HG02884 (cell line): ENCODE data around the gene ATXN7L1.
"Not testable (repeated sequence)": the region's sequence is repeated elsewhere in the genome, so short reads cannot be mapped to it uniquely, and the experiment has no call there.

Experiments used
- ATAC-seq: cut with Tn5 transposase; IDR thresholded peaks from one replicate; pipeline ENCODE4 v1.9.1; 2021; ENCODE audit warnings: mild to moderate bottlenecking, moderate library complexity; ENCODE audit not compliant: unreplicated experiment

Gene ATXN7L1

DNA sequence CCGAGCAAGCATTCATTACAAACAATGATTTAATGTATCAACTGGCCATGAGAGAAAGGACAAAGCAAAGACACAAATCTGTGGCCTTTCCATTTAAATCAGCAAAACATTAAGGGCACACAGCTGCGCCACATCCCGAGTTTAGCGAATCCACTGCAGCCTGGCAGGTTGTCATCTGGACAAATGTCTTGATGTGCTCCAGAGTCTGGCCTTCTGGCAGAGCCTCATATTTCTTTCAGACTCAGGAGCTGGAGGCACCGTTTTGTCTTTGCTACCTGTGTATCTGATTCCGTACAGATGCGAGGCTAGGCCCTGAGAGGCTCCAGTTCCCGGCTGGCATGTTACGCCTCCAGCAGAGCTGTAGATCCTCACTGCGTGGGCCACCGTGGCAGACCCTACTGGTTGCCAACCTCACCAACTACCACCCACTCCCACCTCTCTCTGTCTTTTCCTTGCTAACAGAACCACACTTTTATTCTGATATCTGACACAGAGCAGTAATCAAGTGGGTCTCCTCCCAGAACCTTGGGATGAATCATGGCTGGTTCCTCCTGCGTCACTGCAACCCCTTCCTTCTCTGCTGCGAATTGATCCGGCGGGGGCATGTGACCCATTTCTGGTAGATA is 254.2 kb downstream of the ATXN7L1 start:
- ATAC-seq, result no peak

DNA sequence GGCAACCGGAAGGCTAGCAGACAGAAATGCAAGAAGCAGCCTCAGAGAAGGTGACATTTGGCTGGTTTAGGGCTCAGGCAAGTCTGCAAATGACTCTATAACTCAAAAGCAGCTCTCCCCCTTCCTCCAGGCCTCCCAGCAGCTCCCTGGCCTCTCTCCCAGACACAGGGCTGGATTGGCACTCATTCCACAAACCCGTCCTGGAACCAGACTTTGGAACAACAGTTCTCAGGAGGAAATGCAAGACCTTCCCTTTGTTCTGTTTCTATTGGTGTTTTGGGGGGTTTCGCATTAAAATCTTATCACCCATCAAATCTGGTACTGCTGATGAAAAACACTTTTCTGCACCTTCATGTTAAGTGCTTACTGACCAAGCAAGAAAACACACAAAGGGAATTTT is 254.8 kb downstream of the ATXN7L1 start:
- ATAC-seq, result no peak

DNA sequence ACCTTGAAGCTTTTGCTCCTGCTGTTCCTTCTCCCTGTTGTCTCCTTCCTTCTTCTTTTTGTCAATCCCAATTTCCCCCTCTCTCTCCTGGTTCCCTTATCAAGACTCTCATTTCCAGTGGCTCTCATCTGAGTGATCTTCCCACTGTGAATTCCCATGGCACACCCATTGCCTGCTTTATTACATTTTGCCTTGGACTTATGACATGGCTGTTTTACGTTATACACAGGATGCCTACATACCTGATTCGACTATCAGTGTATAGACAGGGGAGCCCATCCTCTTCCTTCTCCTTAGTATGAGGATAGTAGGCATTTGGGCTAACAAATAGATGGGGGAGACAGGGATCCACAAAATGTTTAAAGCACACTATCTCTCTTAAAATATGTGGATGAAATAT is 255.2 kb downstream of the ATXN7L1 start:
- no peak for ATAC-seq

DNA sequence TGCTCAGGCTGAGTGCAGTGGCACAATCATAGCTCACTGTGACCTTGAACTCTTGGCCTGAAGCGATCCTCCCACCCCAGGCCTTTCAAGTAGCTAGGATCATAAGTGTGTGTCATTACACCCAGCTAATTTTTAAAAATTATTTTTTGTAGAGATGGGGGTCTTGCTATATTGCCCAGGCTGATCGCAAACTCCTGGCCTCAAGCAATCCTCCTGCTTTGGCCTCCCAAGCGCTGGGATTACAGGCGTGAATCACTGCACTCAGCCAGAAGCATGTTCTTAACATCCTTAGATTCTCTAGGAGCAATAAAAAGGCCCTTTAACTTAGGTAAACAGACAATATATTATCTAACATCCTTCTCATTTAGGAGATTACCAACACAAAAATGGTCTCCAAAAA is 256.8 kb downstream of the ATXN7L1 start:
- ATAC-seq, result no peak

DNA sequence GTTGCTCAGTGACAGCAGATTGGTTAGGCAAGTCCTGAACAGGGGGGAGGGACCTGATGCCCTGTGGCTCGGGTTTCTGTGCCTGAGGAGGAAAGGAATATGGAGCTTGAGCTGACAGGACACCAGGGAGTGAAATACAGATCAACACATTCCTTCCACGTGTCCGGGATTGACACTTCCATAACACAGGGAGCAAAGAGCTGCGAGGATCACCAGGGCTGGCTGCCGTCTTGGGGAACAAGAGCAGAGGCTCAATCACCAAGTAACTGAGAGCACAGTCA is 258.4 kb downstream of the ATXN7L1 start:
- ATAC-seq, result no peak

DNA sequence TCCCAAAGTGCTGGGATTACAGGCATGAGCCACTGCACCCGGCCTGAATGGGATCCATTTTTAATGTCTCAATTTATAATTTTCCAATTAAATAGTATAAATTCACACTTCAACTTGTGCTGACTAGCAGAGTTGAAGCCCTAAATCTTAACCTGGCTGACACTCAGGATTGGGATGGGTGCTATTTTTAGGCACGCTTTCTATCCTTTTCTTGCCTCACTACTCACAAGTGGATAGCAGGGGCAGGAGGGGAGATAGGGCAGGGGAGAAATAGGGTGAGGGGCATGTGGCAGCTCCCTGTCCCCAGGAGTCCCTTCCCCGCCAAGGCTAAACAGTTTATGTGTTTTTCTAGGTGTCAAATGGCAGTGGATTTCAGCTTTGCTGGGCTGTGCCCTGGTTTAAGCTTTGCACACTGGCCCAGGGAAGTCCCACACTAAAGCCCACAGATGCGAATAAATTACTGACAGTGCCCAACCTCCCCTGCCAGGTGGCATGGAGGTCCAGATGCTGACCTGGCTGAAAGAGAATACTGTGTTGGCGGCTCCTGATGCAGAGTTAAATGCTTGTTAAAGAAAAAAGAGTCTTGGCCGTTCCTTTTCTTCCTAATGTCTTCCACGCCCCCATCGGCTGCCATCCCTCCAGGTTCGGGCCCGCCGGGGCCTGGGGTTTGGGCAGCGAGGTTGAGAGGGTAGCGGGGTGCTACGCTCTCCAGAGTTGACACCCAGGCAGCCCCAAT is 259.0 kb downstream of the ATXN7L1 start:
- no peak for ATAC-seq

DNA sequence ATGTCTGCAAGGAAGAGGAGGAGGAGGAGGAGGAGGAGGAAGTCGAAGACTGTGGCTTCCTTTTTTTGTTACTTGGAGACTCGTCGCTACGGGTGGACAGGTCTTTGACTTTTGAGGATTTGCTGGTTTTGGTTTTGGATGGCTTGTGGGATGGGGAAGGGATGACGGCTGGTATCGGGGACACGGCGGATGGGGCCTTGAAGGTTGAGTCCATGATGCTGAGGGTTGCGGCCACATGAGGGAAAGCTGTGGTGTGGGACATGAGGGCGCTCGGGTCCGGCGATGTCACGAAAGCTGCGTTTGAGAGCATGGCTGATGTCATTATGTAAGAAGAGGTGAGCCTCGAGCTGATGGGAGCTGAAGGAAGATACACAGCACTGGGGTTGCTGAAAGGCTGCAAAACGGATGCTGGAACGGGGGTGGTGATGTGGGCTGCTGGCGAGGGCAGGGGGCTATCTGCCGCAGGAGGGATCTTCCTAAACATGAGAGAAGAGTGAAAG is 262.0 kb downstream of the ATXN7L1 start:
- ATAC-seq, result no peak

DNA sequence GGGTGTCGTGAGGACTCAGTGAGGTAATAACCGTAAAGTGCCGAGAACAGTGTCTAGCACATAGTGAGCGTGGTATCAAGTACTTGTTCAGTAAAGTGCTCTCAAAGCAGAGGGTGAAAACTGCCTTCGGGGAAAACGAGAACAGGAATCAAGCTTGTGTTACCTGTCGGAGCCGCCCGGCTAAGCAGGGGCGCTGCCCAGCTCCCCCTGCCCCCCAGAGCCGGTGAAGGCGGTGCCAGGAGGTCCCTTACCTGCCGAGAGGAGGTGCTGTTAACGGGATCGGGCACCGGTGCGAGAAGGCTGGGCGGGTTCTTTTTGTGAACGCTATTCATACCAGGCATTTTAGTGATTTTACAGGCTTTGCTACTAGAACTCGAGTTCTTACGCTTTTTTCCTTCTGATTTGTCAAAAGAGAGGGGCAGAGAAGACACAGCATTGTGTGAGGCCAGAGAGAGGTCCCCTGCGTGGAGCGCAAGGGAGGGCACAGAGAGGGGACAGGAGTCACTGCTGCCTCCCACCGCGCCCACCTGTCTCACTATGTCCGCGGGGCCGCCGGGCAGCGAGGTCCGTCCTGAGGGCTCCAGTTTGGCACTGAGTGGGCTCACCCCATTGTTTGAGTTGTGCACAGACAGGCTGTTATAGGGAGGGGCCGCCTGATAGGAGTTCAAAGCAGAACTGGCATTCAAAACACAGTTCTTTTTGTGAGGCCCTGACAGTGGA is 262.6 kb downstream of the ATXN7L1 start:
- ATAC-seq, result no peak

DNA sequence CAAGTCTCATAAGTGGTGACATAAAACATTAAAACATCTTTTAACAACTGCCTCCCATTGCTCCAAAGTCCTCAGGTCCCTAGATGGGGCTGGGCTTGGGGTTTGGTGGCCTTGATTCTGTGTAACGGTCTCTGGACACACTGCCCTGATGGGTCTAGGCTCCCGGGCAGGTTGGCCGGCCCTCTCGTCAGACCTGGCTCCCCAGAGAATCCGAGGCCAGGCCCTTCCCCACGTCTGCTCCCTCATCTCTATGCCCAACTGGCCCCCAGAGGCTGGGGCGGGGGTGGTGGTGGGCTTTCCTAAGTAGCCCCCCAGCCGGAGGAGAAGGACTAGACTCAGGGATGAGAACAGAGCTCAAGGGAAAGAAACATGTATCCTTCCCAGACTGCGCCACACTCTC is 263.6 kb downstream of the ATXN7L1 start:
- ATAC-seq, result no peak

DNA sequence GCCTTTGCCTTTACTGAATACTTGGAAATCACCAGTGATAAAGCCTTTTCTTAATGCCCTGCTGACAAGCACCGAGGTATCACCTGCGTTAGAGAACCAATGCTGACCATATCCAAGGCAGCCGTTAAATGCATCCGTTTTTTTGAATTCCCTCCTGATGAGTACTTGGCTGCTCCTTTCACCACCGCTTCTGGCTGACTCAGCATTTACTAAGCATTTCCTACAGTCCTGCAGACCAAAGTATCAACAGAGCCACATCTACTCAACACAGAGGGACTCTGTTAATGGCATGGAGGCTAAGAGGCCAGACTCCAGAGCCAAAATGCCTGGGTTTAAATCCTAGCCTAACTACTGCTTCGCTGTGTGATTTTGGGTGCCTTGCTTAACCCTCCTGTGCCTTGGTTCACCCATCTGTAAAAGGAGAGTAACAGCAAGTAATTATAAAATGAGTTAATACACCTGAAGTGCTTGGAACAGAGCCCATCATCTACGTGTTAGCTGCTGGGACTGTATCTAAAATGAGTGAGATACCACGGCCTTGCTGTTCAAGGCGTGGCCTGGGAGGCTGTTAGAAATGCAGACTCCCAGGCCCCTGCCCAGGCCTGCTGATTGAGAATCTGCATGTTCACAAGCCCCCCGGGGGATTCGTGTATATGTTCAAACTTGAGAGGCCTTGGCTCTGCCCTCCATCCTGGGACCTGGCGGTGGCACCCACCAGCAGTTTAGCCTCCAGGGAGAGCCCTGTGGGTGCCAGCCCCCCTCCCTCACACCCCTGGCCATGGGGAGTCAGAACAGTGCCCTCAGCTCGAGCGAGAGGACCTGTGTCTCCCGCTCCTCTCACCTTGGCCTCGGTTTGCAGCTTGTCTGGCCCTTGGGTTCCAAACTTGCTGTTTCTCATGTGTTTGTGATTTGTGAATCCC is 264.3 kb downstream of the ATXN7L1 start:
- no peak for ATAC-seq

DNA sequence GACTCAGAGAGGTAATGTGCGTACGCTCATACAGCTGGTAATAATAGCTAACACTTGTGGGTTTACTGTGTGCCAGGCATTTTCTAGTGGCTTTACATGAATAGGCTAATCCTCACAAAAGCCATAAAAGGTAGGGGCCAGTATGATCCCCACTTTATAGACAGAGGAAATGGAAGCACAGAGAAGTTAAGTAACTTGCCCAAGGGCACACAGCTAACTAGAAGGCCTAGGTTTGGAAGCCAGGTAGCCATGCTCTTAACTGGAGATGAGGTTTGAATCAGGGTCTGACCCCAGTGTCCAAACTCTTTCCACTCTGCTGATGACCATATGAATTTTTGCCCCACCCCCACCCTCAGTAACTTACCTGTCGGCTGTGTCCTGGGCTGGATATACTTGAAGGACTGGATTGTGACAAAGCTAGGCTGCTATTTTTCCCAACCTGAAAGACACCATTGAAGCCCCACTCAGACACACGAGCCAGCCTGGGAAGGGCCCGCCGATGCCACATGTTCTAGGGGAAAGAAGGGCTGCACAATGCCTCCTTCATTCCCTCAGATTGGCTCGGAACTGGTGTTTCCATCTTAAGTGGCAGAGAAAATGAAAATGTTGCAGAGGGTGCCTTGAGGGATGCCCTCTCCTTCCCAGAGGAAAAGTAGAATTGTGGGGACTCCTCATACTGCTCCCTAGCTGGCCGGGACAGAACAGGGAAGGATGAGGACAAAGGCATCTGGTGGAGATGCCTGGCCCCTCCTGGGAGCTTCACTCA is 266.1 kb downstream of the ATXN7L1 start:
- no peak for ATAC-seq

DNA sequence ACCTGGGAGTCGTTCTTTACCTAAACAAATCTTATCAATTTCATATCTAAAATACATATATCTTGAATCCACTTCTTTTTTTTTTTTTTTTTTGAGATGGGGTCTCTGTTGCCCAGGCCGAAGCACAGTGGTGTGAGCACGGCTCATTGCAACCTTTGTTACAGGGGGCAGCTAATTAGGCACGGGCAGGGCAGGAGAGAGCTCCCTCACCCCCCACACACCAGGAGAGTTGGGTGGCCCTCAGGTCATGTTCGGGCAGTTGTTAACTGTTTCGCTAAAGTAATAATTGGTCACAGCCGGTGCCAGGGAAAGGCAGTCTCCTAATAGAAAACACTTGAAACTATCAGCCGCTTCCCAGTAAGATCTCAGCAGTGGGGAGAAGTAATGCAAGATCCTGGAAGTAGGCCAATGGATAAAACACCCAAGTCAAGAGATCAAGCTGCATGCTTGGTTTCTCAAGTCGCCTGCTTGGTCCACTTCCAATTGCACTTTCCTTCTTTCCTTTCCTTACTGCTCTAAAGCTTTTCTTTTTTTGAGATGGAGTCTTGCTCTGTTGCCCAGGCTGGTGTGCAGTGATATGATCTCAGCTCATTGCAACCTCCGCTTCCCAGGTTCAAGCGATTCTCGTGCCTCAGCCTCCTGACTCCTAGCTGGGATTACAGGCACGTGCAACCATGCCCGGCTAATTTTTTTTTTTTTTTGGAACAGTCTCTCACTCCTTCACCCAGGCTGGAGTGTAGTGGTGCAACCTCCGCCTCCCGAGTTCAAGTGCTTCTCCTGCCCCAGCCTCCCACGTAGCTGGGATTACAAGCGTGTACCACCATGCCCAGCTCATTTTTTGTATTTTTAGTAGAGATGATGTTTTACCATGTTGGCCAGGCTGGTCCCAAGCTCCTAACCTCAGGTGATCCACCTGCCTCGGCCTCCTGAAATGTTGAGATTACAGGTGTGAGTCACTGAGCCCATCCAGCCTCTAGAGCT is 273.8 kb downstream of the ATXN7L1 start:
- no peak for ATAC-seq

DNA sequence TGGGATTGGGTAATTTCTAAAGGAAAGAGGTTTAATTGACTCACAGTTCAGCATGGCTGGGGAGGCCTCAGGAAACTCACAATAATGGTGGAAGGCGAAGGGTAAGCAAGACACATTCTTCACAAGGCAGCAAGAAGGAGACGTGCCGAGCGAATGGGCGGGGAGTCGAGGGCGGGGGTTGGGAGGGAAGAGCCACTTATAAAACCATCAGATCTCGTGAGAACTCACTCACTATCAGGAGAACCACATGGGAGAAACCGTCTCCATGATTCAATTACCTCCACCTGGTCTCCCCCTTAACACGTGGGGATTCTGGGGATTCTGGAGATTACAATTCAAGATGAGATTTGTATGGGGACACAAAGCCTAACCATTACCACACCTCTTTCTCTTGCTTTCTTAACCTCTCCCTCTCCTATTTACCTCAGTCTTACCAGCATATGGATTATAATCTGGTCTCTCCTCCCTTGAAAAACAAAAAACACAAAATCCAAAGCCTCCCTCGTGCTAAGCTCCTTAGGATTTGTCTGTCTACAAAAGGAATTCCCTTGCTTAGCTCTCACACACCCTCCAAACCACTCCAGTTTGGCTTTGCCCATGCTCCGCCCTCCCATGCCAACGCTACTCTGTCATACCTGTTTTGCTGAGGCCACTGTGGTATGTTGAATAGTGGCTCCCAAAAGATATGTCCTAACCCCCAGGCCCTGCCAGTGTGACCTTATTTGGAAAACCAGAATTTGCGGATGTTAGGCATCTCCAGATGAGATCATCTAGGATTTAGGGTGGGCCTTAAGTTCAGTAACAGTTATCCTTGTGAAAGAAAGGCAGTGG is 275.5 kb downstream of the ATXN7L1 start:
- ATAC-seq, result no peak

DNA sequence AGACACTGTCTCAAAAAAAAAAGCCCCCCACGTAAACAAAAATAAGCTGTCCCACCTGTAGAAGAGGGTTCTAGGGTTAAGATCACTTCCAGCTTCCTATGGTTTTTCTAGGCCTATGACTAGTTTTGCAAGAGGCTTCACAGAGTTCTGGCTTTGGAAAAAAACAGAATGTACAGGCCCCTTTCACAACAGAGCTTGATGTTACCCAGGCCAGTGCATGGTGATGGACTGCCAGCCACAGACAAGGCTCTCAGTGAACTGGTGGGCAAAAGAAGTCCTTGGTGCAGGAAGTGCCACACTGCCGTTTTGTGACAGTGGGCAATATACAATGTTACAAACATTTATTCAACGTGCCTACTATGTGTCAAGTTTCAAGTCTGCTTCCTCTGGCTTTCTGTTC is 276.8 kb downstream of the ATXN7L1 start:
- no peak for ATAC-seq

DNA sequence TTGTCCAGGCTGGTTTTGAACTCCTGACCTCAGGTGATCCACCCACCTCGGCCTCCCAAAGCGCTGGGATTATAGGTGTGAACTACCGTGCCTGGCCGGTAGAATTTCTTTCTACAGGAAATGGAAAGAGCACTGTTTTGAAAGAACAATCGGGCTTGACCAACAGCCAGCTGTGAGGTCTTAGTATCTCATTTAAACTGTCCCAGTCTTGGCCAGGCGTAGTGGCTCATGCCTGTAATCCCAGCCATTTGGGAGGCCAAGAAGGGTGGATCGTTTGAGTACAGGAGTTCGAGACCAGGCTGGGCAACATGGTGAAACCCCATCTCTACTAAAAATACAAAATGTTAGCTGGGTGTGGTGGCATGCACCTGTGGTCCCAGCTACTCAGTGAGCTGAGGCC is 277.3 kb downstream of the ATXN7L1 start:
- ATAC-seq, result not testable (repeated sequence)

DNA sequence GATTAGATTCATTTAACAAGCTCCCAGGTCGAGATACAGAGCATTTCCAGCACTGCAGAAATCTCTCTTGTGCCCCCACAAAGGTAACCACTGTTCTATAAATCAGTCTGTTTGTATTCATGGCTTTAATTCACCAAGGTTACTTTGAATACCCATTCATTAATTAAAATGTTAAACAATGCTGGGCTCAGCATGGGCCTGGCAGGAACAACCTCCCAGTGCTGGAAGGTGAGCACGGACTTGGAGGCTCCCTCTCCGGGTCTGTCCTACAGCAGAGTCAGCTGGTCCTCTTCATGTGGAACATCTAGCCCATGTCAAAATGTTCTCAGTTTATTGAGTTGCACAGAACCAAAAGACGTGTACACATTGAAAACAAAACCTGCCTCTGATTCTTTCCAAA is 279.5 kb downstream of the ATXN7L1 start:
- no peak for ATAC-seq

DNA sequence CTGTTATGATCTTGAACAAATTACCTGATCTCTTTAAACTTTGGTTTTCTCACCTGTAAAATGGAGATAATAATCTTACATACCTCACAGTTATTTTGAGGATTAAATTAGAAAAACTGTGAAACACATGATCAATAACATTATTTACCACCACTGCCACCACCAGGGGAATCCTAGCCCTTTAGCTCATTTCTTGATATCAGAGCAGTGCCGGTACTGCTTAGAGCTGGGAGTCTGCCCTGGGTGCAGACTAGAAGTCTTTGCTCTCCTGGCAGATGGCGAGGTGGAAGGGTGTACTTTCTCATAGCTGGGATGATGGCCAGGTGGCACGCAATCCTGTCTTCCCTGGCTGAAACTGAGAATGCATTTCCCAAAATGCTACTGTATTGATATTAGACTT is 282.4 kb downstream of the ATXN7L1 start:
- ATAC-seq, result no peak

DNA sequence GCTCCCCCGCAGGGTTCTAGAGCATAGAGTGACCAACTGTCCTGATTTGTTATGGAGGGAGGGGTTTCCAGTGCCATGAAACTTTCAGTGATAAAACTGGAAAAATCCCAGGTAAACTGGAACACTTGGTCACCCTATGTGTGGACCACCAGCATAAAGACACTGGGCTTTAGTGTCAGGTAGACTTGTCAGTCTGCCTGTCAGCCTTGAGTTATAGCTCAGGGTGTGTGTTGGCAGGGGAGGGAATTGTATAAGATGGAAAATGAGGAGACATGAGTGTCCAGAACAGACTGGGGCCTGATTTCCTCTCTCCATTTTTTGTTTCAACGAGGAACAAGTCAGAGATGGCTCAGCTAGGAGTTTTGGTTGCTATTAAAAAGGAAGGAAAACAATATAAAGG is 284.9 kb downstream of the ATXN7L1 start:
- ATAC-seq, result no peak
